ENCODE results near the gene FAM3D.
"Not testable (repeated sequence)": the region's sequence is repeated elsewhere in the genome, so short reads cannot be mapped to it uniquely, and the experiment has no call there.

The FAM3D gene

GRCh38 chr3:58666683-58667082, at the start of gene FAM3D:
FAM3D (minus strand) TSS chr3:58666774; CDS start chr3:58655563, 11,211 bp downstream.
- TF ChIP-seq CTCF (IDR thresholded peaks at IDR 0.05; ENCODE audit: control extremely low read depth, extremely low read depth, low read depth, missing control alignments): no peak
- ChIA-PET POLR2A (no interaction called here), CTCF (interaction anchor here (2.7 kb wide), 1 partner anchor 36 kb away, joined by 10 read pairs; no protein-coding TSS in a partner anchor)
- DNase-seq (ENCODE audit: extremely low spot score): no peak

GRCh38 chr3:58713715-58714401, 47.3 kb upstream of the FAM3D start:
- CTCF ChIA-PET: interaction anchor here (1.2 kb wide), 1 partner anchor 18 kb away, joined by 3 read pairs; no protein-coding TSS in a partner anchor
- POLR2A ChIA-PET: no interaction called here
- DNase-seq (ENCODE audit: extremely low spot score): no peak
- no peak for TF ChIP-seq CTCF (IDR thresholded peaks at IDR 0.05; ENCODE audit: control extremely low read depth, extremely low read depth, low read depth, missing control alignments)

GRCh38 chr3:58711871-58712270, 45.3 kb upstream of the FAM3D start:
- no peak for TF ChIP-seq CTCF (IDR thresholded peaks at IDR 0.05; ENCODE audit: control extremely low read depth, extremely low read depth, low read depth, missing control alignments)
- DNase-seq (ENCODE audit: extremely low spot score): no peak
- ChIA-PET POLR2A (no interaction called here), CTCF (no interaction called here)

- CTCF ChIA-PET: interaction anchor here (1.5 to 1.6 kb wide), 2 partner anchors 12 to 19 kb away, joined by 3 to 8 read pairs; no protein-coding TSS in a partner anchor
Measured at GRCh38 chr3:58708983-58709382, 42.4 kb upstream of the FAM3D start.

GRCh38 chr3:58708116-58708791, 41.7 kb upstream of the FAM3D start:
- TF ChIP-seq CTCF (IDR thresholded peaks at IDR 0.05; ENCODE audit: control extremely low read depth, extremely low read depth, low read depth, missing control alignments): no peak
- CTCF ChIA-PET: interaction anchor here (1.5 to 1.6 kb wide), 2 partner anchors 12 to 18 kb away, joined by 3 to 8 read pairs; no protein-coding TSS in a partner anchor
- no peak for DNase-seq (ENCODE audit: extremely low spot score)
- POLR2A ChIA-PET: no interaction called here

More at GRCh38 chr3:58708983-58709382, 42.4 kb upstream of the FAM3D start:
- DNase-seq (ENCODE audit: extremely low spot score); POLR2A ChIA-PET: not testable (repeated sequence)

GRCh38 chr3:58707390-58707930, 40.9 kb upstream of the FAM3D start:
- ChIA-PET CTCF (interaction anchor here (1.5 to 1.6 kb wide), 2 partner anchors 11 to 18 kb away, joined by 3 to 8 read pairs; no protein-coding TSS in a partner anchor), POLR2A (no interaction called here)
- DNase-seq (ENCODE audit: extremely low spot score): no peak
- TF ChIP-seq CTCF (IDR thresholded peaks at IDR 0.05; ENCODE audit: control extremely low read depth, extremely low read depth, low read depth, missing control alignments): no peak
